Measurements from ENCODE around the gene RPS16.

DNA sequence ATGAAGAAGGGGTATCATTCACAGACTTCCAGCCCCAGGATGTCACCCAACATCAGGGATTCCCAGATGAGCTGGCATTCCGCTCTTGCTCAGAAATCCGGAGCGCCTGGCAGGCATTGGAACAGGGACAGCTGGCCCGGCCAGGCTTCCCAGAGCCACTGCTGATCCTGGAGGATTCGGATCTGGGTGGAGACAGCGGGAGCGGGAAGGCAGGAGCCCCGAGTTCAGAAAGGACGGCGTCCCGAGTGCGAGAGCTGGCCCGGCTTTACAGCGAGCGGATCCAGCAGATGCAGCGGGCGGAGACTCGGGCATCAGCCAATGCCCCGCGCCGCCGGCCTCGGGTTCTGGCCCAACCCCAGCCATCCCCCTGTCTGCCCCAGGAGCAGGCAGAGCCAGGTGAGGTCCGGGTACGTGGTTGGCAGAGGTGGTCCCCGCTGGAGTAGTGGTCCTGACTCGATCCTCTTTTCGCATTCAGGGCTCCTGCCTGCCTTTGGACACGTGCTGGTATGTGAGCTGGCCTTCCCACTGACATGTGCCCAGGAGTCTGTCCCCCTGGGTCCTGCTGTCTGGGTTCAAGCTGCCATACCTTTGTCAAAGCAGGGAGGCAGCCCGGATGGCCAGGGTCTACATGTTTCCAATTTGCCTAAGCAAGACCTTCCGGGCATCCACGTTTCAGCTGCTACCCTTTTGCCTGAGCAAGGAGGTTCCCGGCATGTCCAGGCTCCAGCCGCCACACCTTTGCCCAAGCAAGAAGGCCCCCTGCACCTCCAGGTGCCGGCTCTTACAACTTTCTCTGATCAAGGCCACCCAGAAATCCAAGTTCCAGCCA lies 12.3 kb downstream of the RPS16 start:
- TF ChIP-seq POLR2A (IDR thresholded peaks at IDR 0.05), result no peak
- TF ChIP-seq, protein P1, sequence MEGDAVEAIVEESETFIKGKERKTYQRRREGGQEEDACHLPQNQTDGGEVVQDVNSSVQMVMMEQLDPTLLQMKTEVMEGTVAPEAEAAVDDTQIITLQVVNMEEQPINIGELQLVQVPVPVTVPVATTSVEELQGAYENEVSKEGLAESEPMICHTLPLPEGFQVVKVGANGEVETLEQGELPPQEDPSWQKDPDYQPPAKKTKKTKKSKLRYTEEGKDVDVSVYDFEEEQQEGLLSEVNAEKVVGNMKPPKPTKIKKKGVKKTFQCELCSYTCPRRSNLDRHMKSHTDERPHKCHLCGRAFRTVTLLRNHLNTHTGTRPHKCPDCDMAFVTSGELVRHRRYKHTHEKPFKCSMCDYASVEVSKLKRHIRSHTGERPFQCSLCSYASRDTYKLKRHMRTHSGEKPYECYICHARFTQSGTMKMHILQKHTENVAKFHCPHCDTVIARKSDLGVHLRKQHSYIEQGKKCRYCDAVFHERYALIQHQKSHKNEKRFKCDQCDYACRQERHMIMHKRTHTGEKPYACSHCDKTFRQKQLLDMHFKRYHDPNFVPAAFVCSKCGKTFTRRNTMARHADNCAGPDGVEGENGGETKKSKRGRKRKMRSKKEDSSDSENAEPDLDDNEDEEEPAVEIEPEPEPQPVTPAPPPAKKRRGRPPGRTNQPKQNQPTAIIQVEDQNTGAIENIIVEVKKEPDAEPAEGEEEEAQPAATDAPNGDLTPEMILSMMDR (IDR thresholded peaks at IDR 0.05), result no peak
